ENCODE results near the gene ITPK1. TPM values are rescaled to one million over a fixed set of nuclear protein-coding genes. Genes with fewer than 3 reads are reported as not detected.

The ITPK1 gene
- total and polyA plus RNA-seq, 10 of the 15 experiments (the other 5 are each of a cell fraction or from before 2014, with no cell fraction given), result 1.3 to 73.2 (median 27.0) TPM

- no peak for TF ChIP-seq HDAC6 (IDR thresholded peaks at IDR 0.05; ENCODE audit: unreplicated experiment)
- peak in 1 of 2 experiments; percentile 54; a peak in 2 of 4 replicates for TF ChIP-seq BHLHE40 (IDR thresholded peaks at IDR 0.05; ENCODE audit: borderline replicate concordance in 1 of 2, low read depth in 2 of 2, low read length in 1 of 2)
- Histone ChIP-seq H3K9ac (ENCODE audit: control insufficient read depth, insufficient read depth, low read length) (no peak overlapping the region), H3K27me3 (replicated peaks in 1 of 2; ENCODE audit: control insufficient read depth in 2 of 2, insufficient read depth in 2 of 2, low read length in 1 of 2) (no peaks in the 10 kb centered on the region), H3K9me3 (replicated peaks; ENCODE audit: control insufficient read depth, insufficient read depth, low read length) (no peaks in the 10 kb centered on the region), H3K79me2 (ENCODE audit: control insufficient read depth, insufficient read depth, low read length) (no peaks in the 10 kb centered on the region; the same call in 1 of the 2 replicates), H3K4me2 (ENCODE audit: control insufficient read depth, insufficient read depth) (no peak overlapping the region), H2AFZ (ENCODE audit: control insufficient read depth, low read depth, low read length) (no peak overlapping the region), H3K27ac (ENCODE audit: control insufficient read depth, insufficient read depth) (no peak overlapping the region), H3K36me3 (ENCODE audit: control insufficient read depth in 2 of 2, insufficient read depth in 2 of 2, low read length in 1 of 2) (peaks cover 0 to 19% of the 10 kb centered on the region in 2 experiments; a peak in 2 of 4 replicates), H4K20me1 (ENCODE audit: control insufficient read depth, insufficient read depth) (no peaks in the 10 kb centered on the region), H3K4me1 (ENCODE audit: control insufficient read depth, insufficient read depth, low read length) (peaks cover 17% of the 10 kb centered on the region), H3K4me3 (no peak overlapping the region)
- SMC1A ChIA-PET (ENCODE audit: uncharacterized antibody, unreplicated experiment), result no interaction called here
- POLR2A ChIA-PET, result no interaction called here
- RAD21 ChIA-PET (ENCODE audit: unreplicated experiment), result interaction anchor here (0.8 kb wide), 2 partner anchors 25 to 45 kb away, joined by 3 read pairs; no protein-coding TSS in a partner anchor
- DNase-seq (ENCODE audit: low read depth, low spot score) (no peak), FAIRE-seq (no peak), ATAC-seq (no peak)
- intact Hi-C loops (cut with micrococcal nuclease; ENCODE audit: unreplicated experiment) (no loop called here), in situ Hi-C loops (cut with MboI) (no loop called here)
- BruUV-seq (replicated peaks), result no TSS peak
- 59% methylated on average over 5 of the region's 5 CpGs for WGBS (ENCODE audit: insufficient coverage, insufficient replicate concordance, low lambda C conversion rate, missing lambda C conversion rate)
- CTCF ChIA-PET, result interaction anchor here (1.3 to 1.6 kb wide), 2 partner anchors 63 to 98 kb away, joined by 4 to 5 read pairs; no protein-coding TSS in a partner anchor
Observed at GRCh38 chr14:93015064-93015463, 100.7 kb downstream of the ITPK1 start.

GRCh38 chr14:93014058-93015023 lies 101.4 kb downstream of the ITPK1 start:
- H3K4me1 ChIP-seq (ENCODE audit: control insufficient read depth, insufficient read depth, low read length), result peaks cover 17% of the 10 kb centered on the region
- no peak; the same call in 2 of the 3 replicates for ATAC-seq
- no peaks in the 10 kb centered on the region for H4K20me1 ChIP-seq (ENCODE audit: control insufficient read depth, insufficient read depth)
- no peak for DNase-seq (ENCODE audit: low read depth, low spot score)
- H3K4me3 ChIP-seq, result no peak overlapping the region
- no peak overlapping the region for H3K9ac ChIP-seq (ENCODE audit: control insufficient read depth, insufficient read depth, low read length)
- ChIA-PET POLR2A (no interaction called here), SMC1A (ENCODE audit: uncharacterized antibody, unreplicated experiment) (no interaction called here), RAD21 (ENCODE audit: unreplicated experiment) (interaction anchor here (0.8 kb wide), 2 partner anchors 24 to 46 kb away, joined by 3 read pairs; no protein-coding TSS in a partner anchor), CTCF (interaction anchor here (1.3 to 1.6 kb wide), 2 partner anchors 62 to 99 kb away, joined by 4 to 5 read pairs; no protein-coding TSS in a partner anchor)
- H3K9me3 ChIP-seq (replicated peaks; ENCODE audit: control insufficient read depth, insufficient read depth, low read length), result no peaks in the 10 kb centered on the region
- H3K27ac ChIP-seq (ENCODE audit: control insufficient read depth, insufficient read depth), result no peak overlapping the region
- in situ Hi-C loops (cut with MboI), result no loop called here
- 94% methylated on average over 20 of the region's 20 CpGs for WGBS (ENCODE audit: insufficient coverage, insufficient replicate concordance, low lambda C conversion rate, missing lambda C conversion rate)
- intact Hi-C loops (cut with micrococcal nuclease; ENCODE audit: unreplicated experiment), result no loop called here
- H3K36me3 ChIP-seq (ENCODE audit: control insufficient read depth in 2 of 2, insufficient read depth in 2 of 2, low read length in 1 of 2), result peaks cover 0 to 19% of the 10 kb centered on the region in 2 experiments; a peak in 2 of 4 replicates
- no peaks in the 10 kb centered on the region; the same call in 1 of the 2 replicates for H3K79me2 ChIP-seq (ENCODE audit: control insufficient read depth, insufficient read depth, low read length)
- H2AFZ ChIP-seq (ENCODE audit: control insufficient read depth, low read depth, low read length), result no peak overlapping the region
- TF ChIP-seq E2F8 (IDR thresholded peaks at IDR 0.05; ENCODE audit: low read depth, partially characterized antibody), result no peak
- TF ChIP-seq ZBTB33 (IDR thresholded peaks at IDR 0.05), result peak; percentile 76; the same call in 1 of the 2 replicates
- TF ChIP-seq E4F1 (IDR thresholded peaks at IDR 0.05; ENCODE audit: borderline replicate concordance, partially characterized antibody), result no peak
- no peaks in the 10 kb centered on the region for H3K27me3 ChIP-seq (replicated peaks in 1 of 2; ENCODE audit: control insufficient read depth in 2 of 2, insufficient read depth in 2 of 2, low read length in 1 of 2)
- no peak overlapping the region for H3K4me2 ChIP-seq (ENCODE audit: control insufficient read depth, insufficient read depth)
- peak; percentile 7 for FAIRE-seq
- no TSS peak for BruUV-seq (replicated peaks)

Data from GM12878 (cell line).